ENCODE data around the gene FAM240A.

The FAM240A gene

GRCh38 chr3:46612324-46612723 is at the start of gene FAM240A:
Gene FAM240A (plus strand): TSS chr3:46612525. CDS start chr3:46612684, 159 bp downstream.
- TF ChIP-seq, protein P1, sequence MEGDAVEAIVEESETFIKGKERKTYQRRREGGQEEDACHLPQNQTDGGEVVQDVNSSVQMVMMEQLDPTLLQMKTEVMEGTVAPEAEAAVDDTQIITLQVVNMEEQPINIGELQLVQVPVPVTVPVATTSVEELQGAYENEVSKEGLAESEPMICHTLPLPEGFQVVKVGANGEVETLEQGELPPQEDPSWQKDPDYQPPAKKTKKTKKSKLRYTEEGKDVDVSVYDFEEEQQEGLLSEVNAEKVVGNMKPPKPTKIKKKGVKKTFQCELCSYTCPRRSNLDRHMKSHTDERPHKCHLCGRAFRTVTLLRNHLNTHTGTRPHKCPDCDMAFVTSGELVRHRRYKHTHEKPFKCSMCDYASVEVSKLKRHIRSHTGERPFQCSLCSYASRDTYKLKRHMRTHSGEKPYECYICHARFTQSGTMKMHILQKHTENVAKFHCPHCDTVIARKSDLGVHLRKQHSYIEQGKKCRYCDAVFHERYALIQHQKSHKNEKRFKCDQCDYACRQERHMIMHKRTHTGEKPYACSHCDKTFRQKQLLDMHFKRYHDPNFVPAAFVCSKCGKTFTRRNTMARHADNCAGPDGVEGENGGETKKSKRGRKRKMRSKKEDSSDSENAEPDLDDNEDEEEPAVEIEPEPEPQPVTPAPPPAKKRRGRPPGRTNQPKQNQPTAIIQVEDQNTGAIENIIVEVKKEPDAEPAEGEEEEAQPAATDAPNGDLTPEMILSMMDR (conservative IDR thresholded peaks at IDR 0.05; ENCODE audit: control insufficient read depth, insufficient read depth, low read depth, low read length) = no peak
- H3K4me3 ChIP-seq (ENCODE audit: control insufficient read depth, low read depth, low read length) = no peak within 1 kb of the TSS
- no peak for DNase-seq (ENCODE audit: low read depth)

- H3K4me3 ChIP-seq (ENCODE audit: control insufficient read depth, low read depth, low read length) = no peak overlapping the region
- DNase-seq (ENCODE audit: low read depth) = no peak
Observed at GRCh38 chr3:46564190-46565021, 47.9 kb upstream of the FAM240A start.

DNA sequence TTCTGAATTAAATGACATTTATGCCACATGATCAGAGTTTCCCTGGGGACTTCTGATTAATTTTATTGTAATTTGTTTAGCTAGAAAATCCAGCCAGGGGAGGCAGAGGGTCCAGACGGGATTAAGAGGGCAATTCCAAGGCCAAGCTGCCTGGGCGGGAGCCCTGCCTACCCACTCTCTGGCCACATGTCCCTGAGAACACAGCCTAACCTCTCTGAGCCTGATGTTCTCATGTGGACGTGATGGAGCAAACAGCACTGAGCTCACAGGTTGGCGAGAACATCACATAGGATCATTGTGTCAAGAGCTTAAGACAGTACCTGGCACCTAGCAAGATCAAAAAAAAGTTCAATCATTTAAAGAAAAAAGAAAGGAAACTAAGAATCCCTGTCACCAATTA is 47.2 kb upstream of the FAM240A start:
- no peak for DNase-seq (ENCODE audit: low read depth)
- TF ChIP-seq, protein P1 (conservative IDR thresholded peaks at IDR 0.05; ENCODE audit: control insufficient read depth, insufficient read depth, low read depth, low read length) = no peak
- H3K4me3 ChIP-seq (ENCODE audit: control insufficient read depth, low read depth, low read length) = no peak overlapping the region

More at GRCh38 chr3:46564190-46565021, 47.9 kb upstream of the FAM240A start:
- TF ChIP-seq, protein P1 (conservative IDR thresholded peaks at IDR 0.05; ENCODE audit: control insufficient read depth, insufficient read depth, low read depth, low read length) = no peak

- no peak for DNase-seq (ENCODE audit: low read depth)
- TF ChIP-seq, protein P1 (conservative IDR thresholded peaks at IDR 0.05; ENCODE audit: control insufficient read depth, insufficient read depth, low read depth, low read length) = no peak
- H3K4me3 ChIP-seq (ENCODE audit: control insufficient read depth, low read depth, low read length) = peak overlapping the region; percentile 45
Observed at GRCh38 chr3:46565607-46566039, 46.7 kb upstream of the FAM240A start.

DNA sequence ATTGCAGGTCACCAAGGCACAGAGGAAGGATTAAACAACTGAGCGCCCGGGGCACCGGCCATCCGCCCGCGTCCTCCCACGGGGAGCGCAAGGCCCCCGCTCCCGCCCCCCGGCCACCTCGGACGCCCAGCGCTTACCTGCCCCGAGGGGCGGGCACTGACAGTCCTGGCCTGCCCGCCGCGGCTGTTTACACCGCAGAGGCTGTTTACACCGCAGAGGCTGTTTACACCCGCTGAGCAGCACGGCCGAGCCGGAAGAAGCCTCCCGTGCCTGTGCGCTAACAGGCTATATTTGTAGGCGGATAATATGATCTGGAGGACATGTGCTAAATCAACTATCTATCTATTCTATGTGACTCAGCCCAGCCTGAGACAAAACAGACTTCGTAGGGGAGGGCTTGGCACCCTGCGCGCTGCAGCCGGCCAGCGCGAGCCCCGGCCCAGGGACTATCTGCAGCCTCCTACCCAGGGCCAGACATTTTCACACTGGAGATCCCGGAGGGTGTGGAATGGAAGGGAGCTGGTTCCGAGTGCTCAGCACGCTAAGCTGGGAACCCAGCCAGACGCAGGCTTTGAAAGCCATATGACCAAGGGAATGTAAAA is 46.2 kb upstream of the FAM240A start, which contains the start of gene LRRC2:
Gene LRRC2, minus strand, starts transcription at position 263 of the 602 bp plus-strand sequence. CDS start 14,711 bp downstream, outside the sequence.
- H3K4me3 ChIP-seq (ENCODE audit: control insufficient read depth, low read depth, low read length) = peak within 1 kb of the TSS; percentile 45
- TF ChIP-seq, protein P1 (conservative IDR thresholded peaks at IDR 0.05; ENCODE audit: control insufficient read depth, insufficient read depth, low read depth, low read length) = no peak
- peak; percentile 66 for DNase-seq (ENCODE audit: low read depth)

DNA sequence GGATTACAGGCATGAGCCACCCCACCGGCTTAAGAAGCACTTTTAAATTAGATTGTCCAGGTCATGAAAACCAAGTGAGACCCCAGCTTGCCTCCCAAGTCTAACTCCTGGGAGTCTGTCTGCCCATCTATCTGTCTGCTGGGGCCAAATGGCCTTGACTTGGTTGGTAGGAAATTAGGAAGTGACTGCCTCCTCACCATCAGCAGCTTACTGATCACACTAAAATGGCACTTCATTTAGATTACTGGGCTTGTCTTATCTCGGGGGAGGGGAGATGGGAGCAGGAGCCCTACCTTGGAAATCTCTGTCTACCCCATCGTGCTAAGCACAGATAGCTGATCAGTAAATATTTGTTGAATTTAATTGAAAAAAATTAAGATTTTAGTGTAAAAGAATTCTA is 40.6 kb upstream of the FAM240A start:
- TF ChIP-seq, protein P1 (conservative IDR thresholded peaks at IDR 0.05; ENCODE audit: control insufficient read depth, insufficient read depth, low read depth, low read length) = no peak
- no peak for DNase-seq (ENCODE audit: low read depth)
- no peak overlapping the region for H3K4me3 ChIP-seq (ENCODE audit: control insufficient read depth, low read depth, low read length)
